Bone marrow (tissue), 2 donors: ENCODE measurements around the gene MEIS2.

Source experiments
- DNase-seq, 2 donors: peaks; one replicate each; lab custom pipeline; 2025; lab: John Stamatoyannopoulos, UW

The MEIS2 gene

GRCh38 chr15:37100109-37100965 lies at the start of gene MEIS2:
TSS of gene MEIS2 (minus strand) at chr15:37100549. CDS start at chr15:37099466, 1,083 bp downstream.
- no peak for DNase-seq

- no peak for DNase-seq
These were observed 48.8 kb upstream of the MEIS2 start for GRCh38 chr15:37149146-37149545.

GRCh38 chr15:37148714-37149113 lies 48.4 kb upstream of the MEIS2 start:
- no peak for DNase-seq

- no peak for DNase-seq
These were observed 43.0 kb upstream of the MEIS2 start for GRCh38 chr15:37143351-37143750.

GRCh38 chr15:37142371-37142770 lies 42.0 kb upstream of the MEIS2 start:
- no peak for DNase-seq

GRCh38 chr15:37140531-37141058 lies 40.2 kb upstream of the MEIS2 start:
- DNase-seq: no peak

GRCh38 chr15:37138591-37139215 lies 38.4 kb upstream of the MEIS2 start:
- no peak for DNase-seq

GRCh38 chr15:37137221-37137620 lies 36.9 kb upstream of the MEIS2 start:
- DNase-seq: no peak

GRCh38 chr15:37136666-37137065 lies 36.3 kb upstream of the MEIS2 start:
- no peak for DNase-seq

GRCh38 chr15:37135225-37135624 lies 34.9 kb upstream of the MEIS2 start:
- DNase-seq: no peak

GRCh38 chr15:37134699-37135131 lies 34.4 kb upstream of the MEIS2 start:
- no peak for DNase-seq

GRCh38 chr15:37134244-37134643 lies 33.9 kb upstream of the MEIS2 start:
- DNase-seq: no peak

- DNase-seq: no peak
These were observed 33.3 kb upstream of the MEIS2 start for GRCh38 chr15:37133602-37134001.

- DNase-seq: no peak
These were observed 32.6 kb upstream of the MEIS2 start for GRCh38 chr15:37132826-37133417.

GRCh38 chr15:37131621-37132020 lies 31.3 kb upstream of the MEIS2 start:
- no peak for DNase-seq

GRCh38 chr15:37130356-37130755 lies 30.0 kb upstream of the MEIS2 start:
- no peak for DNase-seq

GRCh38 chr15:37125143-37125542 lies 24.8 kb upstream of the MEIS2 start:
- no peak for DNase-seq

- DNase-seq: no peak
These were observed 24.0 kb upstream of the MEIS2 start for GRCh38 chr15:37124331-37124730.

GRCh38 chr15:37122703-37123102 lies 22.4 kb upstream of the MEIS2 start:
- no peak for DNase-seq

- no peak for DNase-seq
These were observed 21.1 kb upstream of the MEIS2 start for GRCh38 chr15:37121492-37121891.

- no peak for DNase-seq
These were observed 16.7 kb upstream of the MEIS2 start for GRCh38 chr15:37117030-37117429.

- DNase-seq: no peak
These were observed 15.2 kb upstream of the MEIS2 start for GRCh38 chr15:37115538-37115937.
